ENCODE results near the gene FAM227B.

GRCh38 chr15:49286649-49287404 lies 333.8 kb downstream of the FAM227B start:
- no peak for TF ChIP-seq CTCF (conservative IDR thresholded peaks at IDR 0.05)
- no peak for TF ChIP-seq EZH2 (IDR thresholded peaks at IDR 0.05; ENCODE audit: low read depth)

Measured in PC-9 (cell line).